Stomach (tissue), 9 donors: ENCODE data around the gene LRMDA. TPM values are rescaled to one million over a fixed set of nuclear protein-coding genes. Genes with fewer than 3 reads are reported as not detected.

ENCODE experiments used
- DNase-seq, 2 donors: peaks; one replicate each; pipeline versions ENCODE4 v3.0.0 to v3.0.0-alpha.2; 2013 to 2019
- H3K27ac ChIP-seq, 5 donors: fragments of 200-600 bp in 4 of 5; sonication (generic) in 4 of 5; one replicate each; pipeline ENCODE4 v1.5.1; 2013 to 2019; ENCODE audit warnings: mild to moderate bottlenecking in 1 of 5, moderate library complexity in 1 of 5
- H3K27me3 ChIP-seq, 3 donors: fragments of 200-600 bp; sonication (generic); one replicate each; pipeline ENCODE4 v1.5.1; 2017 to 2019; ENCODE audit warnings: mixed run types in 1 of 3
- H3K36me3 ChIP-seq, 4 donors: fragments of 200-600 bp; sonication (generic); 1 replicate in 3 of 4; 2 replicates in 1 of 4; pipeline ENCODE4 v1.5.1; 2016 to 2019
- H3K4me1 ChIP-seq, 4 donors: fragments of 200-600 bp; sonication (generic); one replicate each; pipeline ENCODE4 v1.5.1; 2016 to 2019
- H3K4me3 ChIP-seq, 4 donors: fragments of 200-600 bp; sonication (generic) in 3 of 4; one replicate each; pipeline ENCODE4 v1.5.1; 2016 to 2019; ENCODE audit warnings: mild to moderate bottlenecking in 1 of 4
- H3K9me3 ChIP-seq, 4 donors: fragments of 200-600 bp; sonication (generic); one replicate each; pipeline ENCODE4 v1.5.1; 2016 to 2019
- CTCF ChIP-seq, 7 experiments: fragments of 450-650 bp in 4 of 7; fragments of 200-600 bp in 3 of 7; sonication (generic) in 3 of 7; IDR thresholded peaks; one replicate each; pipeline ENCODE4 v1.5.1; 2016 to 2019; ENCODE audit warnings: antibody characterized with exemption in 7 of 7, control low read depth in 2 of 7, mild to moderate bottlenecking in 1 of 7
- EP300 ChIP-seq: sonication (generic); formaldehyde crosslinking; IDR thresholded peaks from one replicate; pipeline ENCODE4 v1.6.1; 2017; ENCODE audit warnings: antibody characterized with exemption
- POLR2A ChIP-seq, 4 donors: fragments of 450-650 bp; IDR thresholded peaks; one replicate each; pipeline ENCODE4 v1.6.1; 2016; ENCODE audit warnings: antibody characterized with exemption in 4 of 4, control low read depth in 2 of 4, mild to moderate bottlenecking in 1 of 4, moderate library complexity in 1 of 4
- POLR2AphosphoS5 ChIP-seq, 3 donors: sonication (generic); formaldehyde crosslinking; IDR thresholded peaks; one replicate each; pipeline ENCODE4 v1.6.1; 2016; ENCODE audit warnings: antibody characterized with exemption in 3 of 3
- WGBS, 5 donors: extraction: QIAGEN DNeasy Blood & Tissue Kit in 3 of 5; methylation state at CpG; one replicate each; pipeline versions ENCODE4 v1.1.5 to v1.1.7; 2013 to 2018; 5-methylcytosine and 5-hydroxymethylcytosine counted together
- intact Hi-C: fragments of 100-400 bp; cut with DNase I; formaldehyde crosslinking; loops from one replicate; pipeline ENCODE4 v1.15.1; 2023; ENCODE audit warnings: low total_unique reads
- polyA plus RNA-seq, 3 donors: library from polyadenylated mRNA; stranded (reverse); fragments of 200-250 nt; gene quantifications; one replicate each; pipeline ENCODE4 v1.2.3, GENCODE V29; 2013
- total RNA-seq, 5 donors: library from RNA; depleted of rRNA; stranded (reverse); fragments of >200 nt; gene quantifications; one replicate each; pipeline versions ENCODE4 v1.1.0 to v1.2.3, GENCODE V29; 2014 to 2016
- donor health status: healthy with polysubstance abuse.
- donor health status: Bipolar disorder and iron deficiency.
- donor health status: healthy.

LRMDA gene
- total and polyA plus RNA-seq, 8 donors = 1.3 to 30.2 (median 13.6) TPM; not detected in 1

- 83 to 100% (median 91%) methylated on average over 4 of the region's 4 CpGs for WGBS, 5 donors
- TF ChIP-seq EP300 (no peak), POLR2AphosphoS5 (IDR thresholded peaks at IDR 0.05) (no peak), CTCF (IDR thresholded peaks at IDR 0.05) (no peak), POLR2A (IDR thresholded peaks at IDR 0.05) (no peak)
- intact Hi-C loops = no loop called here
- H3K36me3 ChIP-seq = no peaks in the 10 kb centered on the region
- no peaks in the 10 kb centered on the region for H3K27me3 ChIP-seq
- H3K4me1 ChIP-seq = no peaks in the 10 kb centered on the region
- no peak for DNase-seq
- H3K9me3 ChIP-seq = no peaks in the 10 kb centered on the region
- H3K27ac ChIP-seq = no peak overlapping the region
- H3K4me3 ChIP-seq = no peak overlapping the region
These were observed 527.8 kb downstream of the LRMDA start for GRCh38 chr10:75959209-75959608.

GRCh38 chr10:75959912-75960311 is 528.5 kb downstream of the LRMDA start:
- Histone ChIP-seq H3K27ac (no peak overlapping the region), H3K4me1 (no peaks in the 10 kb centered on the region), H3K9me3 (no peaks in the 10 kb centered on the region), H3K36me3 (no peaks in the 10 kb centered on the region), H3K27me3 (no peaks in the 10 kb centered on the region), H3K4me3 (no peak overlapping the region)
- intact Hi-C loops = no loop called here
- TF ChIP-seq CTCF (IDR thresholded peaks at IDR 0.05) = no peak
- no peak for DNase-seq
- WGBS, 5 donors = 64 to 85% (median 84%) methylated on average over 1 of the region's 1 CpG

GRCh38 chr10:75962395-75963061 is 531.1 kb downstream of the LRMDA start:
- Histone ChIP-seq H3K36me3 (no peaks in the 10 kb centered on the region), H3K9me3 (no peaks in the 10 kb centered on the region), H3K4me1 (no peaks in the 10 kb centered on the region), H3K4me3 (no peak overlapping the region), H3K27me3 (no peaks in the 10 kb centered on the region), H3K27ac (no peak overlapping the region)
- no peak for TF ChIP-seq POLR2AphosphoS5 (IDR thresholded peaks at IDR 0.05)
- no peak for TF ChIP-seq POLR2A (IDR thresholded peaks at IDR 0.05)
- TF ChIP-seq EP300 = no peak
- TF ChIP-seq CTCF (IDR thresholded peaks at IDR 0.05) = no peak
- intact Hi-C loops = no loop called here
- DNase-seq = no peak
- 90 to 95% (median 93%) methylated on average over 5 of the region's 5 CpGs for WGBS, 5 donors

- TF ChIP-seq POLR2AphosphoS5 (IDR thresholded peaks at IDR 0.05) (no peak), CTCF (IDR thresholded peaks at IDR 0.05) (no peak), EP300 (no peak), POLR2A (IDR thresholded peaks at IDR 0.05) (no peak)
- WGBS, 5 donors = 58 to 82% (median 77%) methylated on average over 7 of the region's 7 CpGs
- no peaks in the 10 kb centered on the region for H3K9me3 ChIP-seq
- H3K4me1 ChIP-seq = peaks cover 0 to 11% (median 2%) of the 10 kb centered on the region in 4 donors
- no peak overlapping the region for H3K27ac ChIP-seq
- intact Hi-C loops = no loop called here
- H3K4me3 ChIP-seq = no peak overlapping the region
- no peaks in the 10 kb centered on the region for H3K36me3 ChIP-seq
- no peaks in the 10 kb centered on the region for H3K27me3 ChIP-seq
- peak in 1 of 2 donors; percentile 48 for DNase-seq
These were observed 536.1 kb downstream of the LRMDA start for GRCh38 chr10:75967491-75967890.
